ENCODE data around the gene SLC35B4. TPM values are rescaled to one million over a fixed set of nuclear protein-coding genes. Genes with fewer than 3 reads are reported as not detected.

The SLC35B4 gene
- total RNA-seq, 1 experiment from 2014 or later, result 24.6 TPM

GRCh38 chr7:134347567-134347966 lies 30.8 kb upstream of the SLC35B4 start:
- H3K27ac ChIP-seq, result no peak overlapping the region
- DNase-seq, result no peak
- no peaks in the 10 kb centered on the region for H3K36me3 ChIP-seq
- H3K27me3 ChIP-seq, result no peaks in the 10 kb centered on the region
- no peaks in the 10 kb centered on the region for H3K9me3 ChIP-seq (replicated peaks)
- H3K4me1 ChIP-seq, result no peaks in the 10 kb centered on the region
- H3K4me3 ChIP-seq, result no peak overlapping the region

GRCh38 chr7:134343796-134344195 lies 27.1 kb upstream of the SLC35B4 start:
- DNase-seq, result no peak
- H3K27ac ChIP-seq, result no peak overlapping the region
- no peaks in the 10 kb centered on the region for H3K4me1 ChIP-seq
- H3K27me3 ChIP-seq, result no peaks in the 10 kb centered on the region
- no peak overlapping the region for H3K4me3 ChIP-seq
- no peaks in the 10 kb centered on the region for H3K9me3 ChIP-seq (replicated peaks)
- no peaks in the 10 kb centered on the region for H3K36me3 ChIP-seq

- Histone ChIP-seq H3K9me3 (replicated peaks) (no peaks in the 10 kb centered on the region), H3K36me3 (no peaks in the 10 kb centered on the region), H3K4me3 (no peak overlapping the region), H3K27ac (no peak overlapping the region), H3K27me3 (no peaks in the 10 kb centered on the region), H3K4me1 (no peaks in the 10 kb centered on the region)
- DNase-seq, result no peak
Measured at GRCh38 chr7:134343136-134343535, 26.4 kb upstream of the SLC35B4 start.

- Histone ChIP-seq H3K36me3 (no peaks in the 10 kb centered on the region), H3K27ac (no peak overlapping the region), H3K4me3 (no peak overlapping the region), H3K9me3 (replicated peaks) (no peaks in the 10 kb centered on the region), H3K27me3 (no peaks in the 10 kb centered on the region), H3K4me1 (no peaks in the 10 kb centered on the region)
- no peak for DNase-seq
Measured at GRCh38 chr7:134339475-134339874, 22.7 kb upstream of the SLC35B4 start.

GRCh38 chr7:134337980-134338379 lies 21.2 kb upstream of the SLC35B4 start:
- no peak overlapping the region for H3K27ac ChIP-seq
- H3K9me3 ChIP-seq (replicated peaks), result no peaks in the 10 kb centered on the region
- no peaks in the 10 kb centered on the region for H3K36me3 ChIP-seq
- DNase-seq, result no peak
- H3K27me3 ChIP-seq, result no peaks in the 10 kb centered on the region
- no peaks in the 10 kb centered on the region for H3K4me1 ChIP-seq
- H3K4me3 ChIP-seq, result no peak overlapping the region

GRCh38 chr7:134334408-134334807 lies 17.7 kb upstream of the SLC35B4 start:
- H3K27ac ChIP-seq, result no peak overlapping the region
- H3K4me1 ChIP-seq, result no peaks in the 10 kb centered on the region
- no peaks in the 10 kb centered on the region for H3K36me3 ChIP-seq
- H3K4me3 ChIP-seq, result no peak overlapping the region
- no peaks in the 10 kb centered on the region for H3K27me3 ChIP-seq
- H3K9me3 ChIP-seq (replicated peaks), result no peaks in the 10 kb centered on the region
- no peak for DNase-seq

GRCh38 chr7:134333943-134334342 lies 17.2 kb upstream of the SLC35B4 start:
- no peak for DNase-seq
- Histone ChIP-seq H3K27ac (no peak overlapping the region), H3K4me3 (no peak overlapping the region), H3K27me3 (no peaks in the 10 kb centered on the region), H3K36me3 (no peaks in the 10 kb centered on the region), H3K9me3 (replicated peaks) (no peaks in the 10 kb centered on the region), H3K4me1 (no peaks in the 10 kb centered on the region)

- Histone ChIP-seq H3K27ac (no peak overlapping the region), H3K4me1 (no peaks in the 10 kb centered on the region), H3K27me3 (no peaks in the 10 kb centered on the region), H3K9me3 (replicated peaks) (no peaks in the 10 kb centered on the region), H3K36me3 (no peaks in the 10 kb centered on the region), H3K4me3 (no peak overlapping the region)
- DNase-seq, result no peak
Measured at GRCh38 chr7:134332892-134333291, 16.2 kb upstream of the SLC35B4 start.

GRCh38 chr7:134331393-134331792 lies 14.7 kb upstream of the SLC35B4 start:
- Histone ChIP-seq H3K27ac (no peak overlapping the region), H3K4me3 (no peak overlapping the region), H3K27me3 (no peaks in the 10 kb centered on the region), H3K36me3 (no peaks in the 10 kb centered on the region), H3K9me3 (replicated peaks) (no peaks in the 10 kb centered on the region), H3K4me1 (no peaks in the 10 kb centered on the region)
- no peak for DNase-seq

- Histone ChIP-seq H3K9me3 (replicated peaks) (no peaks in the 10 kb centered on the region), H3K4me1 (no peaks in the 10 kb centered on the region), H3K4me3 (no peak overlapping the region), H3K27me3 (no peaks in the 10 kb centered on the region), H3K36me3 (no peaks in the 10 kb centered on the region), H3K27ac (no peak overlapping the region)
- no peak for DNase-seq
Measured at GRCh38 chr7:134330974-134331373, 14.2 kb upstream of the SLC35B4 start.

- no peaks in the 10 kb centered on the region for H3K4me1 ChIP-seq
- no peak overlapping the region for H3K4me3 ChIP-seq
- no peaks in the 10 kb centered on the region for H3K27me3 ChIP-seq
- no peaks in the 10 kb centered on the region for H3K9me3 ChIP-seq (replicated peaks)
- peak in 1 of 2 experiments; percentile 6 for DNase-seq
- H3K36me3 ChIP-seq, result no peaks in the 10 kb centered on the region
- no peak overlapping the region for H3K27ac ChIP-seq
Measured at GRCh38 chr7:134329614-134330346, 13.1 kb upstream of the SLC35B4 start.

GRCh38 chr7:134328900-134329299 lies 12.2 kb upstream of the SLC35B4 start:
- H3K4me1 ChIP-seq, result no peaks in the 10 kb centered on the region
- no peak overlapping the region for H3K4me3 ChIP-seq
- no peaks in the 10 kb centered on the region for H3K27me3 ChIP-seq
- DNase-seq, result no peak
- no peak overlapping the region for H3K27ac ChIP-seq
- H3K36me3 ChIP-seq, result no peaks in the 10 kb centered on the region
- no peaks in the 10 kb centered on the region for H3K9me3 ChIP-seq (replicated peaks)

GRCh38 chr7:134327896-134328295 lies 11.2 kb upstream of the SLC35B4 start:
- H3K36me3 ChIP-seq, result no peaks in the 10 kb centered on the region
- H3K9me3 ChIP-seq (replicated peaks), result no peaks in the 10 kb centered on the region
- H3K27me3 ChIP-seq, result no peaks in the 10 kb centered on the region
- DNase-seq, result peak; percentile 67 to 83
- H3K4me3 ChIP-seq, result no peak overlapping the region
- H3K27ac ChIP-seq, result no peak overlapping the region
- no peaks in the 10 kb centered on the region for H3K4me1 ChIP-seq

GRCh38 chr7:134324107-134324506 lies 7.4 kb upstream of the SLC35B4 start:
- DNase-seq, result no peak
- Histone ChIP-seq H3K9me3 (replicated peaks) (no peaks in the 10 kb centered on the region), H3K27me3 (no peaks in the 10 kb centered on the region), H3K36me3 (no peaks in the 10 kb centered on the region), H3K4me1 (no peaks in the 10 kb centered on the region), H3K4me3 (no peak overlapping the region), H3K27ac (no peak overlapping the region)

- no peak overlapping the region for H3K4me3 ChIP-seq
- no peak overlapping the region for H3K27ac ChIP-seq
- no peaks in the 10 kb centered on the region for H3K9me3 ChIP-seq (replicated peaks)
- no peak for DNase-seq
- peaks cover 5% of the 10 kb centered on the region; the same call in 1 of the 2 replicates for H3K4me1 ChIP-seq
- H3K27me3 ChIP-seq, result no peaks in the 10 kb centered on the region; the same call in 1 of the 2 replicates
- H3K36me3 ChIP-seq, result no peaks in the 10 kb centered on the region
Measured at GRCh38 chr7:134320201-134320600, 3.5 kb upstream of the SLC35B4 start.

- H3K27ac ChIP-seq, result no peak overlapping the region
- no peaks in the 10 kb centered on the region for H3K36me3 ChIP-seq
Measured at GRCh38 chr7:134318443-134318842, 1.7 kb upstream of the SLC35B4 start.

More at GRCh38 chr7:134318443-134318842, 1.7 kb upstream of the SLC35B4 start:
- DNase-seq, result no peak
- Histone ChIP-seq H3K4me3 (no peak overlapping the region), H3K9me3 (replicated peaks) (no peaks in the 10 kb centered on the region), H3K27me3 (no peaks in the 10 kb centered on the region; the same call in 1 of the 2 replicates), H3K4me1 (peaks cover 6% of the 10 kb centered on the region; the same call in 1 of the 2 replicates)
